Measurements from ENCODE around the gene RNF126. TPM values are rescaled to one million over a fixed set of nuclear protein-coding genes. Genes with fewer than 3 reads are reported as not detected.

Gene RNF126
- total and polyA plus RNA-seq, 2 of the 4 experiments (the other 2 are of a cell fraction), result 7.0 to 27.4 TPM

DNA sequence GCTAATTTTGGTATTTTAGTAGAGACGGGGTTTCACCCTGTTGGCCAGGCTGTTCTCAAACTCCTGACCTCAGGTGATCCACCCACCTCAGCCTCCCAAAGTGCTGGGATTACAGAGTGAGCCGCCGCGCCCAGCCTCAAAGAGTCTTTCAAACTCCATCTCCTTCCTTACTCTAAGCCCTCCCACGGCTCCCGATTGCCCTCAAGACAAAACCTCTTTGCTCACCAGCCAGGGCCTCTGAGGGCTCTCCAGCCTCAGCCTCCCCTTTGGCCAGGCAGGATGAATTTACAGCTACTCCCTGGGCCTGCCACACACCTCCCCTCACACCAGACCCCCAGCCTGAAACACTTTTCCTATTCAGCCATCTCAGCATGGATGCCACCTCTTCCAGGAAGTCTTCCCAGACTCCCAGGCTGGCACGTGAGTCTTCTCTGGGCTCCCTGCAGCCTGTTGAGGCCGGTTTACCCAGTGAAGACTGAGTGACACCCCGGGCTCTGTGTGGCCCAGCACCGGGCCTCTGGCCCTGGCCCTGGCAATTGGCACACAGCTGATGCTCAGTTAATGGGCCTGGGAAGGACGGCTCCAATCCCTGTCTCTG, 24.7 kb upstream of the RNF126 start (continued):
- TF ChIP-seq, protein P1, sequence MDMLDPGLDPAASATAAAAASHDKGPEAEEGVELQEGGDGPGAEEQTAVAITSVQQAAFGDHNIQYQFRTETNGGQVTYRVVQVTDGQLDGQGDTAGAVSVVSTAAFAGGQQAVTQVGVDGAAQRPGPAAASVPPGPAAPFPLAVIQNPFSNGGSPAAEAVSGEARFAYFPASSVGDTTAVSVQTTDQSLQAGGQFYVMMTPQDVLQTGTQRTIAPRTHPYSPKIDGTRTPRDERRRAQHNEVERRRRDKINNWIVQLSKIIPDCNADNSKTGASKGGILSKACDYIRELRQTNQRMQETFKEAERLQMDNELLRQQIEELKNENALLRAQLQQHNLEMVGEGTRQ (IDR thresholded peaks at IDR 0.05; ENCODE audit: low read depth, low read length), result no peak

DNA sequence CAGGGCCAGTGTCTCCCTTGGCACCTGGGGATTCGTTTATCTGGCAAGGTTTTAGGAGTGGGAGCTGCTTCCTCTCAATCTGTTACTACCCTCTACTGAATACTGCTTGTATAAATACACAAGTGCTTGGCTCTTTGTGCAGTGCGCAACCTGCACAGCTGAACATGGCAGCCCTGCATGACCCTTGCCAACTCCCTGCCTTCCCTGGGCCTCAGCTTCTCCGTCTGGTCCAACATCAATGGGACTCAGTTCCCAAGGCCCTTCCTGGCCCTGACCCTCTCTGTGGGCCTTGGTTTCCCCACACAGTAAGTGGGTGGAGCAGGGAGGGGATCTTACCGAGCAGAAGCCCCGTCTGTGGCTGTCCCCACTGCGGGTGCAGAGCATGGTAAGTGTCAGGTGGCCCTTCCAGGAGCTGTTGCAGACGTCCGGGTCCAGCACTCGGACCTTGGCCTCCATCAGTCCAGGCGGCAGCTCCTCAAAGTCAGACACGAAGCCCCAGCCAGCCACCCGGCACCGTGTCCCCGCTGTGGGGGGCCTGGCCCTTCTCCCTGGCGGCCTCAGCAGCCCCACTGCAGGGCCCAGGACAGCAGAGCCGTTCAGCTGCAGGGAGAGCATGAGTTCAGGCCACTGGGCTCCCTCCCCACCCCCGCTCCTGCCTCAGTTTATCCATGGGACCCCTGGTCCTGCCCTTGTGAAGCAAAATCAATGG, 23.7 kb upstream of the RNF126 start:
- Histone ChIP-seq H3K9me3 (ENCODE audit: control insufficient read depth, insufficient read depth, low read length) (no peaks in the 10 kb centered on the region), H3K27ac (ENCODE audit: insufficient read depth, low read length) (no peak overlapping the region), H4K5ac (ENCODE audit: low read depth, low read length) (no peak overlapping the region), H2BK5ac (ENCODE audit: low read depth, low read length, poor library complexity, severe bottlenecking) (no peak overlapping the region), H2BK15ac (ENCODE audit: low read depth, low read length) (no peak overlapping the region), H4K20me1 (ENCODE audit: insufficient read depth, low read length) (peaks cover under 1% of the 10 kb centered on the region; the same call in 1 of the 2 replicates), H3K9me1 (ENCODE audit: insufficient read depth, low read length) (no peaks in the 10 kb centered on the region; the same call in 1 of the 2 replicates), H3K4ac (ENCODE audit: low read depth, low read length) (no peak overlapping the region), H3K4me2 (ENCODE audit: low read depth, low read length) (no peak overlapping the region), H2AFZ (replicated peaks; ENCODE audit: low read length, poor library complexity) (no peak overlapping the region), H3K56ac (ENCODE audit: extremely low read depth, insufficient read depth, low read length) (no peak overlapping the region), H2AK5ac (ENCODE audit: low read depth, low read length) (no peak overlapping the region), H3K36me3 (ENCODE audit: control insufficient read depth, insufficient read depth, low read length) (peaks cover 2% of the 10 kb centered on the region; the same call in 1 of the 2 replicates), H3K27me3 (ENCODE audit: control insufficient read depth, insufficient read depth, low read length) (no peaks in the 10 kb centered on the region), H4K91ac (ENCODE audit: insufficient read depth, low read depth, low read length) (no peak overlapping the region), H3K18ac (ENCODE audit: low read depth, low read length) (no peak overlapping the region), H2AK9ac (replicated peaks; ENCODE audit: low read depth, low read length, poor library complexity) (no peak overlapping the region), H4K8ac (ENCODE audit: low read depth in 2 of 2, low read length in 2 of 2) (no peak overlapping the region), H3K23ac (ENCODE audit: low read depth, low read length) (no peak overlapping the region), H3K4me3 (ENCODE audit: insufficient read depth, low read depth, low read length) (no peak overlapping the region), H3K14ac (replicated peaks; ENCODE audit: low read depth, low read length) (no peak overlapping the region), H3K4me1 (ENCODE audit: control insufficient read depth, insufficient read depth, low read length) (peaks cover 3% of the 10 kb centered on the region; the same call in 1 of the 2 replicates), H2BK20ac (ENCODE audit: low read depth, low read length) (no peak overlapping the region), H3K9ac (ENCODE audit: low read depth, low read length) (no peak overlapping the region), H3K79me1 (ENCODE audit: low read depth in 1 of 2, low read length in 2 of 2) (peaks cover 0 to 8% of the 10 kb centered on the region in 2 experiments; a peak in 1 of 4 replicates), H2BK120ac (ENCODE audit: low read depth, low read length) (no peak overlapping the region)
- ChIA-PET POLR2A (ENCODE audit: unreplicated experiment) (no interaction called here), CTCF (no interaction called here)
- WGBS, 2 experiments (ENCODE audit: extremely low coverage in 2 of 2, insufficient read length in 1 of 2), result 78% methylated on average over 10 of the region's 17 CpGs; no CpG with 5 or more reads in 1 of the 2 experiments
- DNase-seq (no peak), ATAC-seq (ENCODE audit: low read depth) (no peak)
- dilution Hi-C loops (cut with HindIII; ENCODE audit: low sequenced_read_pairs, unreplicated experiment) (no loop called here), intact Hi-C loops (cut with micrococcal nuclease) (no loop called here), in situ Hi-C loops (cut with MboI; ENCODE audit: low sequenced_read_pairs) (no loop called here)
- TF ChIP-seq NFE2L2 (IDR thresholded peaks at IDR 0.05; ENCODE audit: low read depth, low read length) (no peak), MAZ (IDR thresholded peaks at IDR 0.05; ENCODE audit: borderline replicate concordance, low read depth, low read length) (no peak), RCOR1 (IDR thresholded peaks at IDR 0.05; ENCODE audit: insufficient replicate concordance, low read length) (no peak), SMC3 (IDR thresholded peaks at IDR 0.05; ENCODE audit: low read depth, low read length) (no peak), RAD21 (IDR thresholded peaks at IDR 0.05; ENCODE audit: low read length) (no peak), MAFK (IDR thresholded peaks at IDR 0.05; ENCODE audit: low read depth, low read length) (no peak)
- TF ChIP-seq, protein P2, sequence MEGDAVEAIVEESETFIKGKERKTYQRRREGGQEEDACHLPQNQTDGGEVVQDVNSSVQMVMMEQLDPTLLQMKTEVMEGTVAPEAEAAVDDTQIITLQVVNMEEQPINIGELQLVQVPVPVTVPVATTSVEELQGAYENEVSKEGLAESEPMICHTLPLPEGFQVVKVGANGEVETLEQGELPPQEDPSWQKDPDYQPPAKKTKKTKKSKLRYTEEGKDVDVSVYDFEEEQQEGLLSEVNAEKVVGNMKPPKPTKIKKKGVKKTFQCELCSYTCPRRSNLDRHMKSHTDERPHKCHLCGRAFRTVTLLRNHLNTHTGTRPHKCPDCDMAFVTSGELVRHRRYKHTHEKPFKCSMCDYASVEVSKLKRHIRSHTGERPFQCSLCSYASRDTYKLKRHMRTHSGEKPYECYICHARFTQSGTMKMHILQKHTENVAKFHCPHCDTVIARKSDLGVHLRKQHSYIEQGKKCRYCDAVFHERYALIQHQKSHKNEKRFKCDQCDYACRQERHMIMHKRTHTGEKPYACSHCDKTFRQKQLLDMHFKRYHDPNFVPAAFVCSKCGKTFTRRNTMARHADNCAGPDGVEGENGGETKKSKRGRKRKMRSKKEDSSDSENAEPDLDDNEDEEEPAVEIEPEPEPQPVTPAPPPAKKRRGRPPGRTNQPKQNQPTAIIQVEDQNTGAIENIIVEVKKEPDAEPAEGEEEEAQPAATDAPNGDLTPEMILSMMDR (conservative IDR thresholded peaks at IDR 0.05; ENCODE audit: low read depth, low read length), result no peak
- TF ChIP-seq, protein P1 (IDR thresholded peaks at IDR 0.05; ENCODE audit: low read depth, low read length), result no peak
- BruUV-seq (replicated peaks), result no TSS peak
